CD4-positive, CD25-positive, alpha-beta regulatory T cell (primary cell): ENCODE measurements around the gene ARHGAP1. TPM values are rescaled to one million over a fixed set of nuclear protein-coding genes. Genes with fewer than 3 reads are reported as not detected.
"Not testable (repeated sequence)": the region's sequence is repeated elsewhere in the genome, so short reads cannot be mapped to it uniquely, and the experiment has no call there.

ENCODE experiments used
- ATAC-seq, 2 donors: fragments of 150-1000 bp; cut with Tn5 transposase; one replicate each; pipeline ENCODE4 v1.10.0; 2021; ENCODE audit warnings: low read depth in 2 of 2, moderate number of reproducible peaks in 2 of 2, moderate library complexity in 1 of 2
- DNase-seq, 3 donors: peaks; one replicate each; pipeline versions ENCODE4 v3.0.0 to v3.0.0-alpha.2; 2012 to 2022; ENCODE audit warnings: mixed read lengths in 1 of 3
- H3K27ac ChIP-seq: one replicate; pipeline ENCODE4 v1.7.0; 2013; ENCODE audit warnings: mild to moderate bottlenecking, low read length; ENCODE audit not compliant: insufficient read depth, poor library complexity, severe bottlenecking
- H3K27me3 ChIP-seq: one replicate; pipeline ENCODE4 v1.7.0; 2013; ENCODE audit warnings: low read length; ENCODE audit not compliant: control insufficient read depth, insufficient read depth
- H3K36me3 ChIP-seq: one replicate; pipeline ENCODE4 v1.7.0; 2013; ENCODE audit warnings: mild to moderate bottlenecking, low read length, moderate library complexity; ENCODE audit not compliant: control insufficient read depth, insufficient read depth
- H3K4me1 ChIP-seq: 2 replicates; pipeline ENCODE4 v1.7.0; 2013; ENCODE audit warnings: mild to moderate bottlenecking, low read length; ENCODE audit not compliant: insufficient read depth, control insufficient read depth, poor library complexity, severe bottlenecking
- H3K4me3 ChIP-seq: one replicate; pipeline ENCODE4 v1.7.0; 2013; ENCODE audit warnings: low read depth, mild to moderate bottlenecking, low read length, moderate library complexity
- H3K9me3 ChIP-seq, 2 experiments: 1 replicate in 1 of 2; 2 replicates in 1 of 2; pipeline ENCODE4 v1.7.0; 2013; ENCODE audit warnings: low read length in 2 of 2, mild to moderate bottlenecking in 1 of 2, moderate library complexity in 1 of 2; ENCODE audit not compliant: control insufficient read depth in 2 of 2
- H3K27ac Mint-ChIP-seq, 3 donors: one replicate each; pipeline ENCODE4 v1.8.0; 2020 to 2022; ENCODE audit warnings: mild to moderate bottlenecking in 3 of 3, mixed read lengths in 3 of 3, moderate library complexity in 2 of 3
- H3K27me3 Mint-ChIP-seq: one replicate; pipeline ENCODE4 v1.8.0; 2022; ENCODE audit warnings: mild to moderate bottlenecking, mixed read lengths
- H3K36me3 Mint-ChIP-seq: one replicate; pipeline ENCODE4 v1.8.0; 2020; ENCODE audit warnings: mixed read lengths
- H3K4me1 Mint-ChIP-seq, 4 donors: one replicate each; pipeline ENCODE4 v1.8.0; 2020 to 2022; ENCODE audit warnings: mixed read lengths in 4 of 4, mild to moderate bottlenecking in 1 of 4
- H3K4me3 Mint-ChIP-seq, 4 donors: one replicate each; pipeline ENCODE4 v1.8.0; 2020 to 2022; ENCODE audit warnings: mild to moderate bottlenecking in 4 of 4, mixed read lengths in 4 of 4, moderate library complexity in 3 of 4
- H3K9me3 Mint-ChIP-seq, 7 donors: one replicate each; pipeline ENCODE4 v1.8.0; 2020 to 2022; ENCODE audit warnings: mixed read lengths in 7 of 7, mild to moderate bottlenecking in 3 of 7, moderate library complexity in 2 of 7
- polyA plus RNA-seq, 4 donors: library from polyadenylated mRNA; unstranded; fragments of 300-500 nt; fragmentation: Illumina TruSeq; gene quantifications; one replicate each; pipeline ENCODE4 v1.2.3, GENCODE V29; 2021
- total RNA-seq: library from RNA; stranded (reverse); gene quantifications from one replicate; pipeline ENCODE4 v1.2.3, GENCODE V29; 2022

Gene ARHGAP1
- total and polyA plus RNA-seq, 5 donors from 2014 or later = 46.6 to 72.5 (median 52.4) TPM

DNA sequence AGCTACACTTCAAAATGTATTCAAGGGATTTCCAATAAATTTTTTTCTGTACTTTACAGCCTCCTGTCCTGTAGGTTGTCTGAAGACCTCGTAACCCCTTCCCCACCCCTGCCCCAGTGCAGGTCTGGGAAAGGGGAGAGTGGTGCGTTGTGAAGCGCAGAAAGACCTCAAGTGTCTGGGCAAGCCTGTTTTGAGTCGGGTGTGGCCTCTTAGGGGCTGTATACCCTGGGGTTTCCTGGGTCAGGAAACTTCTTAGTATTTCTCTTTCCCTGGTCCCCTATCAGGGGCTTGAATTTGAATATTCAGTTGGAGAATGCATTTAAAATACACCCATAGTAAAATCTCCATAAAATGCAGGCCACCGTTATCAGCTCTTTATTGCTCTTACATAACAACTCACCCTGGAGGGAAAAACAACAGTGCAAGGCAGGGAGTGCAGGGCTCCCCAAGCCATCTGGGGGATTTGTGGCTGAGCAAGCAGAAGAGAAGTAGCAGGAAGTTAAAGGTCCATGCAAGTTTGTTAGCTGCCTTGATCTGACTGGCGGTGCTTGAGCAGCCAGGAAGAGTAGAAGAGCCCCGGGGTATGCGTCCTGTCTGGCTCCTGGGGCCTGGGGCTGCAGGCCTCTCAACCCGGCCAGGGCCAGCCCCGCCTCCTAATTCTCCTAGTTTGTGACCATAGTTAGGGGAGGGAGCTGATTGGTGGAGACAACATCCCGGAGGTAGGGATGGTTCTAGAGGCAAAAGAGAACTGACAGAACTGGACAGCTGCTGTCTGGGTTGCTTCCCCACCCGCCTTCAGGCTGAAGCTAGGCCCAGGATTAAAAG lies 25.7 kb downstream of the ARHGAP1 start:
- Histone ChIP-seq H3K36me3 (peaks cover 63% of the 10 kb centered on the region), H3K9me3 (no peaks in the 10 kb centered on the region), H3K4me1 (peaks cover 57% of the 10 kb centered on the region), H3K27me3 (no peaks in the 10 kb centered on the region), H3K27ac (peak overlapping the region; percentile 63), H3K4me3 (no peak overlapping the region)
- peaks cover 0 to 2% (median 0%) of the 10 kb centered on the region in 7 donors for H3K9me3 Mint-ChIP-seq
- peak overlapping the region; percentile 17 to 73 (median 46) for H3K4me3 Mint-ChIP-seq
- peak; percentile 26 to 45 for ATAC-seq
- no peaks in the 10 kb centered on the region for H3K27me3 Mint-ChIP-seq
- H3K4me1 Mint-ChIP-seq = peaks cover 15 to 63% (median 34%) of the 10 kb centered on the region in 4 donors
- H3K27ac Mint-ChIP-seq = peak overlapping the region; percentile 80 to 93 (median 91)
- peak in 2 of 3 donors; percentile 17 to 66 for DNase-seq
- peaks cover 37% of the 10 kb centered on the region for H3K36me3 Mint-ChIP-seq

DNA sequence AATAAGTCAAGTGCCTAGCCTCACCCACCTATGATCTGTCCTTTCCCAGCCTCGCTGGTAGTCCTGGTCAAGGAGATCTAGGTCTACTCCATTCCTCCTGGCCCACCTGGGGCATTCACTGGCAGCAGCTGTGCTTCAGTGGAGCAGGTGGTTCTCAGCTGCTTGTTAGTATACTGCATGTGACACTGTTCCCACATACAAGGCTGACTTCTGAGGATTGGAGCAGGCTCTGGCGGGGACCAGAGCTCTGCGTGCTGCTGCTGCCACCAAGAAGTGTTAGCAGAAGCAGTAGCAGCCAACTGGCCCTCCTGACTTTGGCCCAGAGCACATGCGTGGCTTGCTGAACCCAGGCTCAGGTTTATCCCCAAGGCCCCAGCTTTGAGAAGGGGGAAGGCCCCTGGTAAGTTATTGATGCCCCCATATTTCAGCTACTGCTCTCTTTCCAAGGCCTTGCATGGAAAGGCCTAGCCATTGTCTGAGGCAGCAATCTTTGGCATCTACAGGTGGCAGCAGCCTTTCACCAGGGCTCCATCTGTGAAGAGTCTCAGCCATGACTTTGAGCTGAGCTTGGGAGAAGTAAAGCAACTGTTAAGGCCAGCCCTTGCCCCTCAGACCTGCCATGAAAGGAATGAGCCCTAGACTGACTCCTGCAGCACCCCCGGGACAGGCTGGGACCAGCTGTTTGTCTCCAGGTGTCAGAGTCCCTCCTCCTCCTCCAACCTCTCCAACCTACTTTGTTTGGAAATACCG lies 26.5 kb downstream of the ARHGAP1 start:
- ATAC-seq (no peak), DNase-seq (no peak)
- Mint-ChIP-seq H3K27ac (peak overlapping the region; percentile 52 to 92 (median 91)), H3K4me3 (peak overlapping the region in 2 of 4 donors; percentile 21 to 73), H3K27me3 (no peaks in the 10 kb centered on the region), H3K4me1 (peaks cover 15 to 70% (median 39%) of the 10 kb centered on the region in 4 donors), H3K9me3 (peaks cover 0 to 2% (median 0%) of the 10 kb centered on the region in 7 donors), H3K36me3 (peaks cover 45% of the 10 kb centered on the region)
- peak overlapping the region; percentile 53 for H3K27ac ChIP-seq
- peaks cover 59% of the 10 kb centered on the region for H3K4me1 ChIP-seq
- no peaks in the 10 kb centered on the region for H3K9me3 ChIP-seq
- no peak overlapping the region for H3K4me3 ChIP-seq
- H3K27me3 ChIP-seq = no peaks in the 10 kb centered on the region
- H3K36me3 ChIP-seq = peaks cover 63% of the 10 kb centered on the region

- H3K27me3 Mint-ChIP-seq = no peaks in the 10 kb centered on the region
- no peak for DNase-seq
- no peaks in the 10 kb centered on the region for H3K27me3 ChIP-seq
- no peak overlapping the region for H3K4me3 ChIP-seq
- no peak for ATAC-seq
- peak overlapping the region in 2 of 4 donors; percentile 43 to 44 for H3K4me3 Mint-ChIP-seq
- H3K4me1 Mint-ChIP-seq = peaks cover 15 to 71% (median 40%) of the 10 kb centered on the region in 4 donors
- peaks cover 64% of the 10 kb centered on the region for H3K36me3 ChIP-seq
- H3K9me3 ChIP-seq = no peaks in the 10 kb centered on the region
- peak overlapping the region; percentile 55 for H3K27ac ChIP-seq
- peaks cover 0 to 2% (median 0%) of the 10 kb centered on the region in 7 donors for H3K9me3 Mint-ChIP-seq
- H3K4me1 ChIP-seq = peaks cover 59% of the 10 kb centered on the region
- H3K27ac Mint-ChIP-seq = peak overlapping the region; percentile 86 to 95 (median 92)
- peaks cover 46% of the 10 kb centered on the region for H3K36me3 Mint-ChIP-seq
Measured at GRCh38 chr11:46672381-46672839, 28.0 kb downstream of the ARHGAP1 start.

DNA sequence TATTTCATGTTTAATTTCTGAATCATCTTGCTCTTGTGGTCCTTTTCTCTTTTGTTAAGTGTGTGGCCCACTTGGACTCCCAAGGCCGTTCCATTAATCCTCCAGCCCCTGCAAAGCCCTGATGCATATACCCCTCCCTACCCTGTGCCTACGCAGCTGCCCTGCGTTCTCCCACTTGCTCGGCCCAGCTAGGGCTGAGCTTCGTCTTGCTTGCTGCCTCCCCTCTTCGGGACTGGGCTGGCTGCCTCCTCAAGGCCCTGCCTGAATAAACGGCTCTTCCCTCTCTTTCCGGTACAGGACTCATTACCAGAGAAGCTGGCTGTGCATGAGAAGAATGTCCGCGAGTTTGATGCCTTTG lies 28.5 kb downstream of the ARHGAP1 start:
- Histone ChIP-seq H3K4me3 (no peak overlapping the region), H3K4me1 (peaks cover 59% of the 10 kb centered on the region), H3K36me3 (peaks cover 64% of the 10 kb centered on the region), H3K27ac (peak overlapping the region; percentile 55), H3K27me3 (no peaks in the 10 kb centered on the region), H3K9me3 (no peaks in the 10 kb centered on the region)
- Mint-ChIP-seq H3K9me3 (peaks cover 0 to 2% (median 0%) of the 10 kb centered on the region in 7 donors), H3K4me1 (peaks cover 15 to 66% (median 39%) of the 10 kb centered on the region in 4 donors), H3K27me3 (no peaks in the 10 kb centered on the region), H3K36me3 (peaks cover 43% of the 10 kb centered on the region), H3K27ac (peak overlapping the region; percentile 89 to 95 (median 90)), H3K4me3 (peak overlapping the region in 3 of 4 donors; percentile 22 to 67 (median 43))
- ATAC-seq = no peak
- DNase-seq = no peak

DNA sequence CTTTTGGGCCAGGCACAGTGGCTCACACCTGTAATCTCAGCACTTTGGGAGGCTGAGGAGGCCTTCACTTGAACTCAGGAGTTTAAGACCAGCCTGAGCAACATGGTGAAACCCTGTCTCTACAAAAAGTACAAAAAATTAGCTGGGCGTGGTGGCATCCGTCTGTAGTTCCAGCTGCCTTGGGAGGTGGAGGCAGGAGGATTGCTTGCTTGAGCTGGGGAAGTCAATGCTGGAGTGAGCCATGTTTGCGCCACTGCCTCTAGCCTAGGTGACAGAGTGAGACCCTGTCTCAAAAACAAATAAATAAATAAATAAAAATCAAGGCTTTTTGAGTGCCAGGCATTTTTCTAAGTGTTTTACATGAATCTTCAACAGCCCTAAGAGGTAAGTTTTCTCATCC lies 29.9 kb downstream of the ARHGAP1 start:
- Mint-ChIP-seq H3K27ac (peak overlapping the region; percentile 90 to 97 (median 95)), H3K4me3 (peak overlapping the region in 3 of 4 donors; percentile 4 to 85 (median 83)), H3K36me3 (peaks cover 53% of the 10 kb centered on the region), H3K4me1 (peaks cover 15 to 56% (median 37%) of the 10 kb centered on the region in 4 donors)
- Histone ChIP-seq H3K36me3 (peaks cover 73% of the 10 kb centered on the region), H3K4me3 (peak overlapping the region; percentile 65), H3K4me1 (peaks cover 54% of the 10 kb centered on the region), H3K27ac (peak overlapping the region; percentile 55)
- not testable (repeated sequence) for DNase-seq, H3K9me3 Mint-ChIP-seq, H3K9me3 ChIP-seq, H3K27me3 ChIP-seq, ATAC-seq, H3K27me3 Mint-ChIP-seq

- Mint-ChIP-seq H3K27me3 (no peaks in the 10 kb centered on the region), H3K9me3 (peaks cover 0 to 2% (median 0%) of the 10 kb centered on the region in 7 donors), H3K36me3 (peaks cover 55% of the 10 kb centered on the region), H3K4me3 (peak overlapping the region in 2 of 4 donors; percentile 12 to 46), H3K27ac (peak overlapping the region; percentile 79 to 93 (median 90)), H3K4me1 (peaks cover 13 to 48% (median 32%) of the 10 kb centered on the region in 4 donors)
- no peak overlapping the region for H3K4me3 ChIP-seq
- ATAC-seq (no peak), DNase-seq (peak in 1 of 3 donors; percentile 19)
- H3K36me3 ChIP-seq = peaks cover 81% of the 10 kb centered on the region
- no peak overlapping the region for H3K27ac ChIP-seq
- no peaks in the 10 kb centered on the region for H3K9me3 ChIP-seq
- H3K4me1 ChIP-seq = peaks cover 46% of the 10 kb centered on the region
- no peaks in the 10 kb centered on the region for H3K27me3 ChIP-seq
Measured at GRCh38 chr11:46669711-46670139, 30.7 kb downstream of the ARHGAP1 start.

- Histone ChIP-seq H3K27ac (no peak overlapping the region), H3K4me1 (peaks cover 36% of the 10 kb centered on the region), H3K9me3 (no peaks in the 10 kb centered on the region), H3K36me3 (peaks cover 88% of the 10 kb centered on the region), H3K27me3 (no peaks in the 10 kb centered on the region), H3K4me3 (no peak overlapping the region)
- Mint-ChIP-seq H3K4me3 (peak overlapping the region in 1 of 4 donors; percentile 37), H3K27me3 (no peaks in the 10 kb centered on the region), H3K4me1 (peaks cover 8 to 43% (median 27%) of the 10 kb centered on the region in 4 donors), H3K36me3 (peaks cover 60% of the 10 kb centered on the region), H3K9me3 (peaks cover 0 to 2% (median 0%) of the 10 kb centered on the region in 7 donors), H3K27ac (peak overlapping the region; percentile 8 to 90 (median 60))
- ATAC-seq (no peak), DNase-seq (no peak)
Measured at GRCh38 chr11:46668480-46669085, 31.8 kb downstream of the ARHGAP1 start.
